H9 (cell line): ENCODE data around the gene SAP25. TPM values are rescaled to one million over a fixed set of nuclear protein-coding genes. Genes with fewer than 3 reads are reported as not detected.

Experiments used
- DNase-seq: peaks from one replicate; pipeline ENCODE4 v3.0.0-alpha.2; 2017
- H2AFZ ChIP-seq: one replicate; pipeline ENCODE4 v1.6.1; 2013; ENCODE audit warnings: mild to moderate bottlenecking, low read length, control low read depth, moderate library complexity
- H2AK5ac ChIP-seq: 2 replicates; pipeline ENCODE4 v1.6.1; 2013; ENCODE audit warnings: low read length, control low read depth, mixed read lengths; ENCODE audit not compliant: insufficient read length
- H2BK120ac ChIP-seq: one replicate; pipeline ENCODE4 v1.6.1; 2013; ENCODE audit warnings: low read depth, mild to moderate bottlenecking, low read length, control low read depth, inconsistent platforms; ENCODE audit not compliant: poor library complexity, severe bottlenecking
- H2BK12ac ChIP-seq: 2 replicates; pipeline ENCODE4 v1.6.1; 2013; ENCODE audit warnings: low read length, control low read depth, mixed read lengths, low read depth; ENCODE audit not compliant: insufficient read length
- H2BK15ac ChIP-seq: 2 replicates; pipeline ENCODE4 v1.6.1; 2013; ENCODE audit warnings: low read depth, low read length, control low read depth
- H2BK20ac ChIP-seq: one replicate; pipeline ENCODE4 v1.6.1; 2013; ENCODE audit warnings: low read depth, mild to moderate bottlenecking, low read length, control low read depth, inconsistent platforms; ENCODE audit not compliant: poor library complexity, severe bottlenecking
- H2BK5ac ChIP-seq: 2 replicates; pipeline ENCODE4 v1.6.1; 2013; ENCODE audit warnings: low read length, control low read depth, mixed read lengths; ENCODE audit not compliant: insufficient read length
- H3K14ac ChIP-seq: 2 replicates; pipeline ENCODE4 v1.6.1; 2013; ENCODE audit warnings: low read length, control low read depth; ENCODE audit not compliant: insufficient read depth
- H3K18ac ChIP-seq: 2 replicates; pipeline ENCODE4 v1.6.1; 2013; ENCODE audit warnings: low read depth, mild to moderate bottlenecking, mixed read lengths, low read length, control low read depth; ENCODE audit not compliant: insufficient read length
- H3K23ac ChIP-seq: 2 replicates; pipeline ENCODE4 v1.6.1; 2013; ENCODE audit warnings: low read length, control low read depth, mixed read lengths, low read depth; ENCODE audit not compliant: insufficient read length
- H3K23me2 ChIP-seq: 2 replicates; pipeline ENCODE4 v1.6.1; 2013; ENCODE audit warnings: low read depth, mild to moderate bottlenecking, mixed read lengths, low read length, control low read depth; ENCODE audit not compliant: insufficient read length, poor library complexity, severe bottlenecking
- H3K27ac ChIP-seq: 2 replicates; pipeline ENCODE4 v1.5.1; 2013; ENCODE audit warnings: low read length, control low read depth, mixed read lengths, low read depth; ENCODE audit not compliant: insufficient read length
- H3K27me3 ChIP-seq: 2 replicates; pipeline ENCODE4 v1.6.1; 2013; ENCODE audit warnings: low read length, control low read depth, inconsistent platforms; ENCODE audit not compliant: insufficient read depth
- H3K4ac ChIP-seq: 2 replicates; pipeline ENCODE4 v1.6.1; 2013; ENCODE audit warnings: low read depth, mild to moderate bottlenecking, control low read depth, inconsistent platforms, low read length, moderate library complexity
- H3K4me1 ChIP-seq: 2 replicates; pipeline ENCODE4 v1.6.1; 2013; ENCODE audit warnings: low read length, control low read depth, inconsistent platforms; ENCODE audit not compliant: insufficient read depth
- H3K4me2 ChIP-seq: 2 replicates; pipeline ENCODE4 v1.6.1; 2013; ENCODE audit warnings: low read length, control low read depth, mixed read lengths; ENCODE audit not compliant: insufficient read length, insufficient read depth
- H3K56ac ChIP-seq: 2 replicates; pipeline ENCODE4 v1.6.1; 2013; ENCODE audit warnings: low read depth, mild to moderate bottlenecking, mixed read lengths, low read length, control low read depth; ENCODE audit not compliant: insufficient read length
- H3K79me1 ChIP-seq: 2 replicates; pipeline ENCODE4 v1.6.1; 2013; ENCODE audit warnings: low read depth, mild to moderate bottlenecking, moderate library complexity, low read length, control low read depth, inconsistent platforms; ENCODE audit not compliant: insufficient read depth, poor library complexity, severe bottlenecking
- H3K79me2 ChIP-seq: 2 replicates; pipeline ENCODE4 v1.6.1; 2013; ENCODE audit warnings: low read length, control low read depth, inconsistent platforms; ENCODE audit not compliant: insufficient read depth
- H3K9ac ChIP-seq: 2 replicates; pipeline ENCODE4 v1.6.1; 2013; ENCODE audit warnings: low read length, control low read depth, mixed read lengths; ENCODE audit not compliant: insufficient read length; ENCODE audit errors: extremely low read depth
- H3K9me3 ChIP-seq: one replicate; pipeline ENCODE4 v1.6.1; 2013; ENCODE audit warnings: low read depth, low read length, inconsistent platforms; ENCODE audit not compliant: control insufficient read depth
- H3T11ph ChIP-seq: one replicate; pipeline ENCODE4 v1.6.1; 2013; ENCODE audit warnings: mild to moderate bottlenecking, low read length, control low read depth, inconsistent platforms
- H4K20me1 ChIP-seq: one replicate; pipeline ENCODE4 v1.6.1; 2013; ENCODE audit not compliant: control insufficient read depth, insufficient read length, insufficient read depth
- H4K5ac ChIP-seq: 2 replicates; pipeline ENCODE4 v1.6.1; 2013; ENCODE audit warnings: low read depth, mild to moderate bottlenecking, mixed read lengths, low read length, control low read depth; ENCODE audit not compliant: insufficient read length
- H4K8ac ChIP-seq: replicated peaks from 2 replicates; pipeline ENCODE4 v1.6.1; 2013; ENCODE audit warnings: low read length, control low read depth, mixed read lengths, low read depth; ENCODE audit not compliant: insufficient read length
- H4K91ac ChIP-seq: 2 replicates; pipeline ENCODE4 v1.6.1; 2013; ENCODE audit warnings: low read depth, mild to moderate bottlenecking, moderate library complexity, mixed read lengths, low read length, control low read depth; ENCODE audit not compliant: insufficient read length
- H3K27ac Mint-ChIP-seq, 3 experiments: 2 replicates in 2 of 3; 3 replicates in 1 of 3; pipeline ENCODE4 v1.8.0; 2020 to 2021; ENCODE audit warnings: mixed read lengths in 3 of 3, mild to moderate bottlenecking in 1 of 3, moderate library complexity in 1 of 3
- H3K27me3 Mint-ChIP-seq: 2 replicates; pipeline ENCODE4 v1.8.0; 2021; ENCODE audit warnings: low read depth, mild to moderate bottlenecking, moderate library complexity, mixed read lengths
- H3K36me3 Mint-ChIP-seq, 3 experiments: 2 replicates in 2 of 3; 3 replicates in 1 of 3; pipeline ENCODE4 v1.8.0; 2020 to 2021; ENCODE audit warnings: low read depth in 3 of 3, mixed read lengths in 3 of 3; ENCODE audit not compliant: insufficient read depth in 1 of 3
- H3K4me1 Mint-ChIP-seq, 2 experiments: 2 replicates each; pipeline ENCODE4 v1.8.0; 2020; ENCODE audit warnings: mixed read lengths in 2 of 2
- H3K4me3 Mint-ChIP-seq, 2 experiments: 2 replicates in 1 of 2; 3 replicates in 1 of 2; pipeline ENCODE4 v1.8.0; 2020 to 2021; ENCODE audit warnings: mild to moderate bottlenecking in 2 of 2, mixed read lengths in 2 of 2, moderate library complexity in 1 of 2
- H3K9me3 Mint-ChIP-seq, 2 experiments: 2 replicates in 1 of 2; 3 replicates in 1 of 2; pipeline ENCODE4 v1.8.0; 2020; ENCODE audit warnings: mild to moderate bottlenecking in 2 of 2, mixed read lengths in 2 of 2, moderate library complexity in 1 of 2
- CTCF ChIP-seq: fragments of 200-600 bp; sonication (generic); conservative IDR thresholded peaks from 3 replicates; pipeline ENCODE4 v1.8.0; 2021; ENCODE audit warnings: antibody characterized with exemption, mild to moderate bottlenecking
- WGBS: extraction: QIAGEN DNeasy Blood & Tissue Kit; methylation state at CpG from one replicate; pipeline ENCODE4 v1.1.7; 2013; ENCODE audit warnings: missing lambda C conversion rate, low lambda C conversion rate, mixed read lengths; ENCODE audit not compliant: insufficient read length; ENCODE audit errors: extremely low coverage; 5-methylcytosine and 5-hydroxymethylcytosine counted together
- total RNA-seq: library from RNA; stranded (reverse); gene quantifications from 2 replicates; pipeline ENCODE4 v1.2.1, GENCODE V29; 2021

SAP25 gene
- total RNA-seq, 1 experiment from 2014 or later = 4.2 TPM

- Histone ChIP-seq H3K27me3 (no peaks in the 10 kb centered on the region), H2AFZ (no peak overlapping the region), H3K18ac (no peak overlapping the region), H2BK20ac (no peak overlapping the region), H3T11ph (no peak overlapping the region), H3K4me2 (no peak overlapping the region), H3K27ac (no peak overlapping the region), H3K9me3 (no peaks in the 10 kb centered on the region), H2AK5ac (no peak overlapping the region), H3K4ac (no peak overlapping the region), H2BK120ac (no peak overlapping the region), H3K14ac (no peak overlapping the region), H2BK15ac (no peak overlapping the region), H3K23me2 (peaks cover 2% of the 10 kb centered on the region), H4K91ac (no peak overlapping the region), H3K79me1 (no peaks in the 10 kb centered on the region), H3K56ac (no peak overlapping the region), H4K8ac (no peak overlapping the region), H3K23ac (no peak overlapping the region), H3K9ac (no peak overlapping the region), H4K5ac (no peak overlapping the region), H3K4me1 (no peaks in the 10 kb centered on the region), H3K79me2 (no peaks in the 10 kb centered on the region), H4K20me1 (no peaks in the 10 kb centered on the region), H2BK12ac (no peak overlapping the region), H2BK5ac (no peak overlapping the region)
- DNase-seq = no peak
- Mint-ChIP-seq H3K4me3 (no peak overlapping the region), H3K27me3 (no peaks in the 10 kb centered on the region; the same call in 1 of the 2 replicates), H3K27ac (no peak overlapping the region), H3K4me1 (peaks cover 7 to 9% of the 10 kb centered on the region in 2 experiments), H3K36me3 (peaks cover 0 to 4% (median 0%) of the 10 kb centered on the region in 3 experiments; a peak in 5 of 7 replicates), H3K9me3 (no peaks in the 10 kb centered on the region; a peak in 1 of 5 replicates)
- no CpG with 5 or more reads among the region's 6 CpGs for WGBS
- no peak for TF ChIP-seq CTCF
These were observed 40.7 kb upstream of the SAP25 start for GRCh38 chr7:100614308-100614861.
